ENCODE results near the gene UBA7. TPM values are rescaled to one million over a fixed set of nuclear protein-coding genes. Genes with fewer than 3 reads are reported as not detected.

Gene UBA7
- total and polyA plus RNA-seq, 2 experiments from 2014 or later, result 16.9 to 35.7 TPM

DNA sequence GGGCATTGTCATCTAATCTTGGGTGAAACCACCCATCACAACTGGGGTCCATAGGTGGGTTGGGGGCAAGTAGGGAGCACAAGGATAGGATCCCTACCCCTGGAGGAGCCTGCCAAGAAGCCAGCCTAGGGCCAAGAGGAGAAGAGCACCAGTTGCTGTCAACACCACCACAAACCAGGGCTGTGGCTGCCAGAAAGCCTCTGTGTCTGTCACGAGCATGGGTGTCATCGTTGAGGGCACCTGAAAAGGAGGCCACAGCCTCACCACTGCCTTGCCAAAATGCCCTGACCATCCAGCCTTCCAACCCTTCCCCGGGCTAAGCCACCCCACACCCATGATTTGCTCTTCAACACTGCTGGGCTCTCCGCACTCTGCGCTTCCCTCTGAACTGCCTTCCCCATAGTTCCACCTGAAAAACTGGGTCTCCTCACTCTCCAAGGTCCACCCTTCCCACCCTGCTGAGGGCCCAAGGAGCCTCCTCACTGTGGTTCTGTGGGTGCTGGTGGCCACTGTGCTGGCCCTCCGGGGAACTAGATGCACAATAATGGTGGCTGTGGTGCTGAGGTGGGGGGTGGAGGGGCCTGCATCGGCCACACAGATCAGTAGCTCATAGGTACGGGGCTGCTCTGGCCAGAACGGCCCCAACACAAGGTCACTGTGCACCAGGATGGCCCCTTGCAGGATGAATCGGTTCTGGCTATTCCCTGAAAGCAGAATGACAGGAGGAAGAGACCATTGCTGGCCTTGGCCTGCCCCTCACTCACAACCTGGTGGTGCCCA lies 21.2 kb downstream of the UBA7 start:
- no peak overlapping the region for H3K4me2 ChIP-seq (ENCODE audit: unreplicated experiment)
- H3K9me2 ChIP-seq (ENCODE audit: insufficient read depth), result no peaks in the 10 kb centered on the region
- no peak overlapping the region for H3K27ac ChIP-seq
- no peak overlapping the region for H3K9ac ChIP-seq
- no peak overlapping the region for H3K4me3 ChIP-seq
- no peaks in the 10 kb centered on the region for H3K4me1 ChIP-seq (ENCODE audit: insufficient read depth)
- no peaks in the 10 kb centered on the region for H3K27me3 ChIP-seq (replicated peaks; ENCODE audit: insufficient read depth)
- in situ Hi-C loops (cut with MboI), result no loop called here
- no peak overlapping the region for H2AFZ ChIP-seq
- H3F3A ChIP-seq (ENCODE audit: insufficient read depth), result no peaks in the 10 kb centered on the region
- no peaks in the 10 kb centered on the region for H3K36me3 ChIP-seq (ENCODE audit: low read depth)
- no peaks in the 10 kb centered on the region for H3K9me3 ChIP-seq (ENCODE audit: low read depth)
- no peaks in the 10 kb centered on the region for H3K79me2 ChIP-seq (ENCODE audit: insufficient read depth)
- TF ChIP-seq EZH2phosphoT487 (IDR thresholded peaks at IDR 0.05; ENCODE audit: insufficient read depth, low read depth) (no peak), EZH2 (IDR thresholded peaks at IDR 0.05; ENCODE audit: insufficient read depth, poor library complexity, severe bottlenecking) (no peak)
- DNase-seq, result no peak
- WGBS, 2 experiments (ENCODE audit: low coverage in 1 of 2, low lambda C conversion rate in 2 of 2, missing lambda C conversion rate in 2 of 2), result 78 to 81% methylated on average over 10 of the region's 10 CpGs
- H4K20me1 ChIP-seq (ENCODE audit: insufficient read depth), result no peaks in the 10 kb centered on the region

DNA sequence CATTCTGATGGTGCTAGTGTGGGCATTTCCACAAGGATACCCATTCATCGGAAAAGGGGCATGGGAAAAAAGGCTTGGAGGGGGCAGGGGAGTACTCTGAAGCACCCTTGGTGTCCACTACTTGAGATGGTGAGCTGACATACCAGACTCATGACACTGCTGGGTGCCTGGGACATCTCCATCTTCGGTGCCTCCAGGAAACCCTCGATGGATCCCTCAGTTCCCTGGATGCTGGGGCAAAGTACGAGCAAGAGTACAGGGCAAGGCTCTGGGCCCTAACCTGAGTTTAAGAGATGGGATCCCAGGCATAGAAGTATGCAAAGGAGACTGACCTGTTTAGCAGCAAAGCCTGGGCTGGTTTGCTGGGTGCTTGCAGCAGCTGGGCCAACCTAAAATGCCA lies 22.2 kb downstream of the UBA7 start:
- no peak for TF ChIP-seq EZH2 (IDR thresholded peaks at IDR 0.05; ENCODE audit: insufficient read depth, poor library complexity, severe bottlenecking)
- TF ChIP-seq EZH2phosphoT487 (IDR thresholded peaks at IDR 0.05; ENCODE audit: insufficient read depth, low read depth), result no peak
- 0 out of 2 replicates have a peak, but pooled peaks cover 6% of the 10 kb centered on the region for H3K4me1 ChIP-seq (ENCODE audit: insufficient read depth)
- H3K9ac ChIP-seq, result no peak overlapping the region
- in situ Hi-C loops (cut with MboI), result no loop called here
- no peaks in the 10 kb centered on the region for H3K36me3 ChIP-seq (ENCODE audit: low read depth)
- DNase-seq, result no peak
- no peaks in the 10 kb centered on the region for H3K9me2 ChIP-seq (ENCODE audit: insufficient read depth)
- H3K4me3 ChIP-seq, result no peak overlapping the region
- WGBS, 2 experiments (ENCODE audit: low coverage in 1 of 2, low lambda C conversion rate in 2 of 2, missing lambda C conversion rate in 2 of 2), result 88 to 93% methylated on average over 4 of the region's 4 CpGs
- no peaks in the 10 kb centered on the region for H3K9me3 ChIP-seq (ENCODE audit: low read depth)
- H3K27me3 ChIP-seq (replicated peaks; ENCODE audit: insufficient read depth), result no peaks in the 10 kb centered on the region
- H3F3A ChIP-seq (ENCODE audit: insufficient read depth), result no peaks in the 10 kb centered on the region
- no peak overlapping the region for H2AFZ ChIP-seq
- no peak overlapping the region for H3K4me2 ChIP-seq (ENCODE audit: unreplicated experiment)
- no peaks in the 10 kb centered on the region for H3K79me2 ChIP-seq (ENCODE audit: insufficient read depth)
- no peaks in the 10 kb centered on the region for H4K20me1 ChIP-seq (ENCODE audit: insufficient read depth)
- H3K27ac ChIP-seq, result no peak overlapping the region

DNA sequence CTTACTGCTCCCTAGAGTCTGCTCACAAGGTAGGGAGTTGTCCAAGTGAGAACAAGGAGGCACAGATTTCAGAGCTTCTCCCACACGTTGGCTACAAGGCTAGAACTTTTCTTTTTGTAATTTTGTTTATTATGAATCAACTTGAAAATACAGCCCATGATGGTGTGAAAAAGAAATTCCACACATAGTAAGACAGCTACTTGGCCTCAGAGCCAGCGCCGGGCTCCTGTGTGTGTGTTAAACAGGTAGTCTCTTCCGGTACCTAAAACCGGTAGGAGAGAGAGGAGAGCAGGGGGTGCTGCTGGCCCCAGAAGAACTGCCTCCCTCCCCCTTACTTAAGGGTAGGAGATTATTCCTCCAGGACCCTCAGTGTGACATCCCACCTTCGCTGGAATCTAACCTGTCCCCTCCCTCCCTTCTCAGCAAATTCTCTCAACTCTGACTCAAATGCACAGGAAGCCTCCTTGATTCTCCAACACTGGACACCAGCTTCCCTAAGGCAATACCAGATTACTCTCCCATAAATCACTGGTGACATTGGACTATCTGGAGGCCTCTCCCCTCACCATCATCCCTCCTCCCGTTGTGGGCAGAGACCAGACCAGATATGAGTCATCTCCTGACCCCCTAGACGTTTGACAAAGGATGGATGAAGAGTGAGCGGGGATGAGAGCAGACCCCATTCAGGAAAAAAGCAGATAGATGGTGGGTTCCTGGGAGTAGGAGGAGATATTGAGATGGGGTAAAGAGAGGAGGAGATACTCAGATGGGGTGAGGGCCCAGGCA lies 22.9 kb downstream of the UBA7 start:
- DNase-seq, result no peak
- H3K9me2 ChIP-seq (ENCODE audit: insufficient read depth), result no peaks in the 10 kb centered on the region
- no peak for TF ChIP-seq EZH2phosphoT487 (IDR thresholded peaks at IDR 0.05; ENCODE audit: insufficient read depth, low read depth)
- no peak for TF ChIP-seq EZH2 (IDR thresholded peaks at IDR 0.05; ENCODE audit: insufficient read depth, poor library complexity, severe bottlenecking)
- H3K36me3 ChIP-seq (ENCODE audit: low read depth), result no peaks in the 10 kb centered on the region
- no peaks in the 10 kb centered on the region for H3F3A ChIP-seq (ENCODE audit: insufficient read depth)
- in situ Hi-C loops (cut with MboI), result no loop called here
- no peak overlapping the region for H2AFZ ChIP-seq
- H3K4me1 ChIP-seq (ENCODE audit: insufficient read depth), result 0 out of 2 replicates have a peak, but pooled peaks cover 6% of the 10 kb centered on the region
- peaks cover 5% of the 10 kb centered on the region for H3K79me2 ChIP-seq (ENCODE audit: insufficient read depth)
- no peaks in the 10 kb centered on the region for H4K20me1 ChIP-seq (ENCODE audit: insufficient read depth)
- no peaks in the 10 kb centered on the region for H3K27me3 ChIP-seq (replicated peaks; ENCODE audit: insufficient read depth)
- no peaks in the 10 kb centered on the region for H3K9me3 ChIP-seq (ENCODE audit: low read depth)
- no peak overlapping the region for H3K9ac ChIP-seq
- 64 to 67% methylated on average over 9 of the region's 9 CpGs for WGBS, 2 experiments (ENCODE audit: low coverage in 1 of 2, low lambda C conversion rate in 2 of 2, missing lambda C conversion rate in 2 of 2)
- H3K27ac ChIP-seq, result no peak overlapping the region
- no peak overlapping the region for H3K4me2 ChIP-seq (ENCODE audit: unreplicated experiment)
- H3K4me3 ChIP-seq, result no peak overlapping the region

DNA sequence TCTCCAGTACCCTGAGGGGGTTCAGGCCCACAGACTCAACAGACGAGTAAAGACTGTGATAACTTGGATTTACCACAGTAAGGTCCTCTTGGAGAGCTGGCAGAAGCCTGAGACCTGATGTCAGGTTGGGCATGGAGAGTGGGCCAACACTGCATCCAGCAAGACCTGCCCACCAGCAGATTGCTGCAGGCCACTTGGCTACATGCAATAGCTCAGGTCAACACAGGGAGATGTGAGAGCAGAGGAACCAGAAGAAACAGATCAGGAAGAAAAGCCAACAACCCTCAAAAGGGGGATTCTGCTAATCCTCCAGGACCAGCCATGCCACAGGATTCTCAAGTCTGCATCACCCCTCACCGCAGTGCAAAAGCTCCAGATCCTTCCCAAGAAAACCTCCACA lies 25.7 kb downstream of the UBA7 start:
- H3K27ac ChIP-seq, result no peak overlapping the region
- 91 to 97% methylated on average over 2 of the region's 2 CpGs for WGBS, 2 experiments (ENCODE audit: low coverage in 1 of 2, low lambda C conversion rate in 2 of 2, missing lambda C conversion rate in 2 of 2)

More for the DNA sequence above, 25.7 kb downstream of the UBA7 start:
- Histone ChIP-seq H3K9me3 (ENCODE audit: low read depth) (no peaks in the 10 kb centered on the region), H2AFZ (no peak overlapping the region), H3K27me3 (replicated peaks; ENCODE audit: insufficient read depth) (no peaks in the 10 kb centered on the region), H3K4me1 (ENCODE audit: insufficient read depth) (peaks cover 14% of the 10 kb centered on the region; the same call in 1 of the 2 replicates), H3K9me2 (ENCODE audit: insufficient read depth) (no peaks in the 10 kb centered on the region), H3K9ac (no peak overlapping the region), H3K4me2 (ENCODE audit: unreplicated experiment) (no peak overlapping the region), H3K79me2 (ENCODE audit: insufficient read depth) (peaks cover 33% of the 10 kb centered on the region), H3K36me3 (ENCODE audit: low read depth) (no peaks in the 10 kb centered on the region), H3K4me3 (no peak overlapping the region), H4K20me1 (ENCODE audit: insufficient read depth) (no peaks in the 10 kb centered on the region), H3F3A (ENCODE audit: insufficient read depth) (no peaks in the 10 kb centered on the region)
- DNase-seq, result no peak
- in situ Hi-C loops (cut with MboI), result no loop called here
- no peak for TF ChIP-seq EZH2phosphoT487 (IDR thresholded peaks at IDR 0.05; ENCODE audit: insufficient read depth, low read depth)
- TF ChIP-seq EZH2 (IDR thresholded peaks at IDR 0.05; ENCODE audit: insufficient read depth, poor library complexity, severe bottlenecking), result no peak
